ENCODE measurements around the gene TRIM40. TPM values are rescaled to one million over a fixed set of nuclear protein-coding genes. Genes with fewer than 3 reads are reported as not detected.

TRIM40 gene
- total RNA-seq, 1 donor from 2014 or later, result not detected

GRCh38 chr6:30142665-30143064 is 6.7 kb downstream of the TRIM40 start:
- Mint-ChIP-seq H3K36me3 (no peaks in the 10 kb centered on the region), H3K27ac (no peak overlapping the region), H3K27me3 (peaks cover 77% of the 10 kb centered on the region), H3K4me3 (no peak overlapping the region), H3K9me3 (no peaks in the 10 kb centered on the region), H3K4me1 (ENCODE audit: unreplicated experiment) (no peaks in the 10 kb centered on the region)
- TF ChIP-seq CTCF (conservative IDR thresholded peaks at IDR 0.05), result no peak
- no peak for DNase-seq (ENCODE audit: extremely low spot score, unreplicated experiment)

- Mint-ChIP-seq H3K9me3 (no peaks in the 10 kb centered on the region), H3K27ac (no peak overlapping the region), H3K4me1 (ENCODE audit: unreplicated experiment) (no peaks in the 10 kb centered on the region), H3K36me3 (no peaks in the 10 kb centered on the region), H3K4me3 (no peak overlapping the region), H3K27me3 (peaks cover 74% of the 10 kb centered on the region)
- DNase-seq (ENCODE audit: extremely low spot score, unreplicated experiment), result no peak
- TF ChIP-seq CTCF (conservative IDR thresholded peaks at IDR 0.05), result no peak
Measured at GRCh38 chr6:30143780-30144179, 7.8 kb downstream of the TRIM40 start.

- Mint-ChIP-seq H3K4me1 (ENCODE audit: unreplicated experiment) (no peaks in the 10 kb centered on the region), H3K36me3 (no peaks in the 10 kb centered on the region), H3K9me3 (no peaks in the 10 kb centered on the region), H3K4me3 (no peak overlapping the region), H3K27me3 (peaks cover 70% of the 10 kb centered on the region), H3K27ac (no peak overlapping the region)
- DNase-seq (ENCODE audit: extremely low spot score, unreplicated experiment), result no peak
- no peak for TF ChIP-seq CTCF (conservative IDR thresholded peaks at IDR 0.05)
Measured at GRCh38 chr6:30144811-30145210, 8.9 kb downstream of the TRIM40 start.

- Mint-ChIP-seq H3K4me3 (no peak overlapping the region), H3K9me3 (no peaks in the 10 kb centered on the region), H3K4me1 (ENCODE audit: unreplicated experiment) (peaks cover 6% of the 10 kb centered on the region), H3K27ac (no peak overlapping the region), H3K27me3 (peaks cover 72% of the 10 kb centered on the region), H3K36me3 (no peaks in the 10 kb centered on the region)
- no peak for TF ChIP-seq CTCF (conservative IDR thresholded peaks at IDR 0.05)
- DNase-seq (ENCODE audit: extremely low spot score, unreplicated experiment), result no peak
Measured at GRCh38 chr6:30145818-30146217, 9.9 kb downstream of the TRIM40 start.

GRCh38 chr6:30147096-30147495 is 11.2 kb downstream of the TRIM40 start:
- TF ChIP-seq CTCF (conservative IDR thresholded peaks at IDR 0.05), result no peak
- H3K4me1 Mint-ChIP-seq (ENCODE audit: unreplicated experiment), result peaks cover 6% of the 10 kb centered on the region
- H3K36me3 Mint-ChIP-seq, result no peaks in the 10 kb centered on the region
- H3K27ac Mint-ChIP-seq, result no peak overlapping the region
- H3K9me3 Mint-ChIP-seq, result no peaks in the 10 kb centered on the region
- H3K4me3 Mint-ChIP-seq, result no peak overlapping the region
- H3K27me3 Mint-ChIP-seq, result peaks cover 66% of the 10 kb centered on the region
- DNase-seq (ENCODE audit: extremely low spot score, unreplicated experiment), result no peak

GRCh38 chr6:30149234-30149633 is 13.3 kb downstream of the TRIM40 start:
- DNase-seq (ENCODE audit: extremely low spot score, unreplicated experiment), result no peak
- Mint-ChIP-seq H3K27me3 (peaks cover 70% of the 10 kb centered on the region), H3K4me3 (no peak overlapping the region), H3K27ac (no peak overlapping the region), H3K36me3 (no peaks in the 10 kb centered on the region), H3K9me3 (no peaks in the 10 kb centered on the region), H3K4me1 (ENCODE audit: unreplicated experiment) (peaks cover 6% of the 10 kb centered on the region)
- no peak for TF ChIP-seq CTCF (conservative IDR thresholded peaks at IDR 0.05)
